H1 (cell line): ENCODE data around the gene XKR8. TPM values are rescaled to one million over a fixed set of nuclear protein-coding genes. Genes with fewer than 3 reads are reported as not detected.

Experiments
- CTBP2 ChIP-seq: IDR thresholded peaks from 2 replicates; pipeline ENCODE4 v1.7.0; 2011; ENCODE audit warnings: borderline replicate concordance, mild to moderate bottlenecking, moderate library complexity, mixed read lengths, low read length; ENCODE audit not compliant: insufficient read depth, insufficient read length
- KDM5A ChIP-seq: fragments of 200-600 bp; IDR thresholded peaks from 2 replicates; pipeline ENCODE4 v1.7.1; 2012; ENCODE audit warnings: mild to moderate bottlenecking, low read length, inconsistent platforms, mixed read lengths
- RFX5 ChIP-seq: IDR thresholded peaks from 2 replicates; pipeline ENCODE4 v1.6.1; 2011; ENCODE audit warnings: low read depth, low read length, improper control_type of control experiment, borderline replicate concordance
- RNF2 ChIP-seq: fragments of 200-900, 300-1000 bp; sonication (generic); IDR thresholded peaks from 2 replicates; pipeline ENCODE4 v1.7.1; 2016; ENCODE audit warnings: borderline replicate concordance, low read depth, mild to moderate bottlenecking, antibody characterized with exemption, low read length; ENCODE audit not compliant: poor library complexity, severe bottlenecking; ENCODE audit errors: missing control alignments
- SAP30 ChIP-seq: fragments of 300-600 bp; sonication (generic); IDR thresholded peaks from 2 replicates; pipeline ENCODE4 v1.7.1; 2012; ENCODE audit warnings: low read length, moderate library complexity, mild to moderate bottlenecking, inconsistent platforms; ENCODE audit not compliant: insufficient read depth, insufficient replicate concordance
- SRF ChIP-seq: IDR thresholded peaks from 2 replicates; pipeline ENCODE4 v1.6.1; 2011; ENCODE audit warnings: mild to moderate bottlenecking, low read depth, low read length, moderate library complexity
- USF2 ChIP-seq: IDR thresholded peaks from 2 replicates; pipeline ENCODE4 v1.6.1; 2011; ENCODE audit warnings: low read length, improper control_type of control experiment
- polyA plus RNA-seq, 7 experiments: library from polyadenylated mRNA; depleted of rRNA in 3 of 7; stranded (reverse) in 5 of 7; unstranded in 2 of 7; fragments of >200 nt in 5 of 7; fragments of 200-250 nt in 2 of 7; gene quantifications; 1 replicate in 5 of 7; 2 replicates in 1 of 7; 4 replicates in 1 of 7; pipeline versions ENCODE4 v1.2.1 to v1.2.3, GENCODE V29; 2011 to 2013; ENCODE audit warnings: missing spikeins in 2 of 7, mixed read lengths in 2 of 7
- total RNA-seq: library from RNA; stranded (reverse); fragmentation: NEBNext Ultra II Directional; extraction: Animal tissue kit (Norgen Biotek cat#: 25700); gene quantifications from 2 replicates; pipeline ENCODE4 v1.2.1, GENCODE V29; 2021
- TF ChIP-seq, protein P1 (sequence below): fragments of 300-600 bp; sonication (generic); IDR thresholded peaks from 2 replicates; pipeline ENCODE4 v1.7.1; 2012; ENCODE audit warnings: low read length, moderate library complexity, mild to moderate bottlenecking, inconsistent platforms; ENCODE audit not compliant: insufficient replicate concordance

Gene XKR8
- total and polyA plus RNA-seq, 2 of the 8 experiments (the other 6 are each of a cell fraction or from before 2014, with no cell fraction given): 14.2 to 16.3 TPM

GRCh38 chr1:27966402-27967105 lies 6.8 kb downstream of the XKR8 start (continued):
- TF ChIP-seq USF2 (no peak), CTBP2 (no peak), SRF (no peak), RNF2 (no peak), SAP30 (no peak), KDM5A (no peak), RFX5 (no peak)
- TF ChIP-seq, protein P1, sequence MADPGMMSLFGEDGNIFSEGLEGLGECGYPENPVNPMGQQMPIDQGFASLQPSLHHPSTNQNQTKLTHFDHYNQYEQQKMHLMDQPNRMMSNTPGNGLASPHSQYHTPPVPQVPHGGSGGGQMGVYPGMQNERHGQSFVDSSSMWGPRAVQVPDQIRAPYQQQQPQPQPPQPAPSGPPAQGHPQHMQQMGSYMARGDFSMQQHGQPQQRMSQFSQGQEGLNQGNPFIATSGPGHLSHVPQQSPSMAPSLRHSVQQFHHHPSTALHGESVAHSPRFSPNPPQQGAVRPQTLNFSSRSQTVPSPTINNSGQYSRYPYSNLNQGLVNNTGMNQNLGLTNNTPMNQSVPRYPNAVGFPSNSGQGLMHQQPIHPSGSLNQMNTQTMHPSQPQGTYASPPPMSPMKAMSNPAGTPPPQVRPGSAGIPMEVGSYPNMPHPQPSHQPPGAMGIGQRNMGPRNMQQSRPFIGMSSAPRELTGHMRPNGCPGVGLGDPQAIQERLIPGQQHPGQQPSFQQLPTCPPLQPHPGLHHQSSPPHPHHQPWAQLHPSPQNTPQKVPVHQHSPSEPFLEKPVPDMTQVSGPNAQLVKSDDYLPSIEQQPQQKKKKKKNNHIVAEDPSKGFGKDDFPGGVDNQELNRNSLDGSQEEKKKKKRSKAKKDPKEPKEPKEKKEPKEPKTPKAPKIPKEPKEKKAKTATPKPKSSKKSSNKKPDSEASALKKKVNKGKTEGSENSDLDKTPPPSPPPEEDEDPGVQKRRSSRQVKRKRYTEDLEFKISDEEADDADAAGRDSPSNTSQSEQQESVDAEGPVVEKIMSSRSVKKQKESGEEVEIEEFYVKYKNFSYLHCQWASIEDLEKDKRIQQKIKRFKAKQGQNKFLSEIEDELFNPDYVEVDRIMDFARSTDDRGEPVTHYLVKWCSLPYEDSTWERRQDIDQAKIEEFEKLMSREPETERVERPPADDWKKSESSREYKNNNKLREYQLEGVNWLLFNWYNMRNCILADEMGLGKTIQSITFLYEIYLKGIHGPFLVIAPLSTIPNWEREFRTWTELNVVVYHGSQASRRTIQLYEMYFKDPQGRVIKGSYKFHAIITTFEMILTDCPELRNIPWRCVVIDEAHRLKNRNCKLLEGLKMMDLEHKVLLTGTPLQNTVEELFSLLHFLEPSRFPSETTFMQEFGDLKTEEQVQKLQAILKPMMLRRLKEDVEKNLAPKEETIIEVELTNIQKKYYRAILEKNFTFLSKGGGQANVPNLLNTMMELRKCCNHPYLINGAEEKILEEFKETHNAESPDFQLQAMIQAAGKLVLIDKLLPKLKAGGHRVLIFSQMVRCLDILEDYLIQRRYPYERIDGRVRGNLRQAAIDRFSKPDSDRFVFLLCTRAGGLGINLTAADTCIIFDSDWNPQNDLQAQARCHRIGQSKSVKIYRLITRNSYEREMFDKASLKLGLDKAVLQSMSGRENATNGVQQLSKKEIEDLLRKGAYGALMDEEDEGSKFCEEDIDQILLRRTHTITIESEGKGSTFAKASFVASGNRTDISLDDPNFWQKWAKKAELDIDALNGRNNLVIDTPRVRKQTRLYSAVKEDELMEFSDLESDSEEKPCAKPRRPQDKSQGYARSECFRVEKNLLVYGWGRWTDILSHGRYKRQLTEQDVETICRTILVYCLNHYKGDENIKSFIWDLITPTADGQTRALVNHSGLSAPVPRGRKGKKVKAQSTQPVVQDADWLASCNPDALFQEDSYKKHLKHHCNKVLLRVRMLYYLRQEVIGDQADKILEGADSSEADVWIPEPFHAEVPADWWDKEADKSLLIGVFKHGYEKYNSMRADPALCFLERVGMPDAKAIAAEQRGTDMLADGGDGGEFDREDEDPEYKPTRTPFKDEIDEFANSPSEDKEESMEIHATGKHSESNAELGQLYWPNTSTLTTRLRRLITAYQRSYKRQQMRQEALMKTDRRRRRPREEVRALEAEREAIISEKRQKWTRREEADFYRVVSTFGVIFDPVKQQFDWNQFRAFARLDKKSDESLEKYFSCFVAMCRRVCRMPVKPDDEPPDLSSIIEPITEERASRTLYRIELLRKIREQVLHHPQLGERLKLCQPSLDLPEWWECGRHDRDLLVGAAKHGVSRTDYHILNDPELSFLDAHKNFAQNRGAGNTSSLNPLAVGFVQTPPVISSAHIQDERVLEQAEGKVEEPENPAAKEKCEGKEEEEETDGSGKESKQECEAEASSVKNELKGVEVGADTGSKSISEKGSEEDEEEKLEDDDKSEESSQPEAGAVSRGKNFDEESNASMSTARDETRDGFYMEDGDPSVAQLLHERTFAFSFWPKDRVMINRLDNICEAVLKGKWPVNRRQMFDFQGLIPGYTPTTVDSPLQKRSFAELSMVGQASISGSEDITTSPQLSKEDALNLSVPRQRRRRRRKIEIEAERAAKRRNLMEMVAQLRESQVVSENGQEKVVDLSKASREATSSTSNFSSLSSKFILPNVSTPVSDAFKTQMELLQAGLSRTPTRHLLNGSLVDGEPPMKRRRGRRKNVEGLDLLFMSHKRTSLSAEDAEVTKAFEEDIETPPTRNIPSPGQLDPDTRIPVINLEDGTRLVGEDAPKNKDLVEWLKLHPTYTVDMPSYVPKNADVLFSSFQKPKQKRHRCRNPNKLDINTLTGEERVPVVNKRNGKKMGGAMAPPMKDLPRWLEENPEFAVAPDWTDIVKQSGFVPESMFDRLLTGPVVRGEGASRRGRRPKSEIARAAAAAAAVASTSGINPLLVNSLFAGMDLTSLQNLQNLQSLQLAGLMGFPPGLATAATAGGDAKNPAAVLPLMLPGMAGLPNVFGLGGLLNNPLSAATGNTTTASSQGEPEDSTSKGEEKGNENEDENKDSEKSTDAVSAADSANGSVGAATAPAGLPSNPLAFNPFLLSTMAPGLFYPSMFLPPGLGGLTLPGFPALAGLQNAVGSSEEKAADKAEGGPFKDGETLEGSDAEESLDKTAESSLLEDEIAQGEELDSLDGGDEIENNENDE: no peak
